Left renal cortex interstitium (tissue), 4 donors: ENCODE results near the gene SEMG1. TPM values are rescaled to one million over a fixed set of nuclear protein-coding genes. Genes with fewer than 3 reads are reported as not detected.

Experiments
- polyA plus RNA-seq, 4 donors: library from polyadenylated mRNA; unstranded; fragments of 120-200 nt; gene quantifications; one replicate each; pipeline ENCODE4 v1.2.1, GENCODE V29; 2013; ENCODE audit not compliant: insufficient read length in 4 of 4

Gene SEMG1
- polyA plus RNA-seq, 4 donors = not detected

Other genes with a start within 250 kb of the SEMG1 start
- gene TOMM34, start 246.6 kb upstream of the SEMG1 start, polyA plus RNA-seq = 10 to 100 TPM; 37.3 to 43.7 (median 41.1) TPM
- gene STK4, start 240.5 kb upstream of the SEMG1 start, polyA plus RNA-seq = 10 to 100 TPM; 15.5 to 21.1 (median 18.2) TPM
- gene KCNS1, start 105.9 kb upstream of the SEMG1 start, polyA plus RNA-seq = under 1 TPM; 0.51 to 0.65 (median 0.52) TPM
- gene WFDC5, start 91.9 kb upstream of the SEMG1 start, polyA plus RNA-seq = not detected
- not detected for gene WFDC12, start 82.6 kb upstream of the SEMG1 start, polyA plus RNA-seq
- gene PI3, start 32.1 kb upstream of the SEMG1 start, polyA plus RNA-seq = under 1 TPM in 1 of 4 donors, not detected in 3; 0.27 TPM
- under 1 TPM in 1 of 4 donors, not detected in 3; 0.06 TPM for gene SEMG2, start 14.3 kb downstream of the SEMG1 start, polyA plus RNA-seq
- under 1 TPM in 2 of 4 donors, not detected in 2; 0.38 to 0.52 TPM for gene SLPI, start 47.5 kb downstream of the SEMG1 start, polyA plus RNA-seq
- not detected for gene RBPJL, start 99.8 kb downstream of the SEMG1 start, polyA plus RNA-seq
- gene MATN4, start 101.3 kb downstream of the SEMG1 start, polyA plus RNA-seq = under 1 TPM; 0.19 to 0.52 (median 0.31) TPM
- gene SDC4, start 141.4 kb downstream of the SEMG1 start, polyA plus RNA-seq = 100 to 1,000 TPM; 152 to 172 (median 165) TPM
- 10 to 100 TPM; 29.0 to 35.9 (median 34.5) TPM for gene SYS1, start 156.1 kb downstream of the SEMG1 start, polyA plus RNA-seq
- gene TP53TG5, start 171.3 kb downstream of the SEMG1 start, polyA plus RNA-seq = 1 to 10 TPM in 2 of 4 donors, under 1 TPM in 2; 0.97 to 2.2 (median 1.5) TPM
- gene DBNDD2, start 201.3 kb downstream of the SEMG1 start, polyA plus RNA-seq = 10 to 100 TPM; 21.9 to 26.2 (median 24.5) TPM
- gene PIGT, start 209.1 kb downstream of the SEMG1 start, polyA plus RNA-seq = 100 to 1,000 TPM in 2 of 4 donors, 10 to 100 TPM in 2; 91.4 to 116 (median 102) TPM